Skeletal muscle cell (primary cell): ENCODE measurements around the gene RUFY1.
"Not testable (repeated sequence)": the region's sequence is repeated elsewhere in the genome, so short reads cannot be mapped to it uniquely, and the experiment has no call there.

Experiments
- DNase-seq: peaks from one replicate; pipeline ENCODE4 v3.0.0-alpha.2; 2010; ENCODE audit warnings: low read depth
- H3K4me3 ChIP-seq: 2 replicates; pipeline ENCODE4 v1.5.1; 2011; ENCODE audit warnings: low read depth, mild to moderate bottlenecking, control low read depth, low read length, moderate library complexity

RUFY1 gene

GRCh38 chr5:179617930-179618329 lies 67.6 kb downstream of the RUFY1 start:
- no peak overlapping the region for H3K4me3 ChIP-seq
- DNase-seq: no peak

DNA sequence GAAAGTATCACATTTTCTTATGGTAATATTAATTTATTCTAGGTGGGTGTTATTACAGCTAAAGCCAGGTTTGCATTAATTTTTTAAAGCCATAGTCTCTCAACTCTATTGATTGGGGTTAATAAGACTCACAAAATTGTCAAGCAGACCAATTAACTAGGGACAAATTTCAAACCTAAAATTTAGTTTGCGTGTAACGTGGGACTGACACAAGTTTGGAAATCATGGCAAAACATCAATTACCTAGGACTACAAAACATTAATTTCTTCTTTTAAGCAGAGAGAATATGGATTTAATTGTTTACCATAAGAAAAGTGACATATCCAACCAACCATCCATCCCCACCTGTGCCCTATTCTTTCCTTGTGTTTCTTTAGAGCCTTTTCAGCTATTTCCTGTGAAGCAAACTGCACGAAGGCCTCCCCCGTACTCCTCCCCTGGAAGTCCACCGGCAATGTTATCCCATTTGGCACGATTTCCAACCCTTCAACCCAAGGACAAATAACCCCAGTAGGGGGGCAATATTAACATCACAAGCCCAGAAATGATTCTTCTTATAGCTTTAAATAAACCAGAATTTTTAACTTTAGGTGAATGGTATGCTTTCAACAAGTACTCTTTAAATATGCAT lies 68.7 kb downstream of the RUFY1 start:
- peak overlapping the region; percentile 20 for H3K4me3 ChIP-seq
- DNase-seq: no peak

- H3K4me3 ChIP-seq: peak overlapping the region; percentile 96
- DNase-seq: no peak
Observed at GRCh38 chr5:179619776-179620175, 69.4 kb downstream of the RUFY1 start.

DNA sequence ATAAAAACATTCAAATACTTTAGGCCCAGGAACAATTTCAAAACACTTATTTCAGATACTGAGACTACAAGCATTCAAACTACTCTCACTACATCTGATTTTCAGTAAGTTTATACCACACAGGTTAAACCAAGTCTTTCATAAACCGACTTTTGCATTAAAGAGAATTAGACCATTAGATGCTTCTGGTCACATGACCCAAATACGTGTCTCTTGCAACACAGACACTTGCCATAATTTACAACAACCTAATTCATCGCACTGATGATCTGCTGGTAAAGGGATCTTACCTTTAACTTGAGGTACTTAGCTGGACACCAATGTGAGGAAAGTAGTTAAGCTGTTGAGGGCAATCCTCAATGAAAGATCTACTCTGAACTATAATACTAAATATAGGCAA lies 69.9 kb downstream of the RUFY1 start:
- peak overlapping the region; percentile 96 for H3K4me3 ChIP-seq
- no peak for DNase-seq

GRCh38 chr5:179620703-179621350 lies 70.5 kb downstream of the RUFY1 start:
- DNase-seq: no peak

GRCh38 chr5:179621551-179622214 lies 71.3 kb downstream of the RUFY1 start:
- DNase-seq: no peak
- peak overlapping the region; percentile 96 for H3K4me3 ChIP-seq

More at GRCh38 chr5:179620703-179621350, 70.5 kb downstream of the RUFY1 start:
- H3K4me3 ChIP-seq: peak overlapping the region; percentile 96

- peak within 1 kb of the TSS; percentile 96 for H3K4me3 ChIP-seq
- peak; percentile 93 for DNase-seq
Observed at GRCh38 chr5:179623003-179623905, 72.9 kb downstream of the RUFY1 start, which contains the start of gene HNRNPH1. HNRNPH1 (minus strand) TSS chr5:179623671; CDS start chr5:179623133, 538 bp downstream.

- DNase-seq: peak; percentile 59
- peak overlapping the region; percentile 63 for H3K4me3 ChIP-seq
Observed at GRCh38 chr5:179623906-179624741, 73.8 kb downstream of the RUFY1 start.

DNA sequence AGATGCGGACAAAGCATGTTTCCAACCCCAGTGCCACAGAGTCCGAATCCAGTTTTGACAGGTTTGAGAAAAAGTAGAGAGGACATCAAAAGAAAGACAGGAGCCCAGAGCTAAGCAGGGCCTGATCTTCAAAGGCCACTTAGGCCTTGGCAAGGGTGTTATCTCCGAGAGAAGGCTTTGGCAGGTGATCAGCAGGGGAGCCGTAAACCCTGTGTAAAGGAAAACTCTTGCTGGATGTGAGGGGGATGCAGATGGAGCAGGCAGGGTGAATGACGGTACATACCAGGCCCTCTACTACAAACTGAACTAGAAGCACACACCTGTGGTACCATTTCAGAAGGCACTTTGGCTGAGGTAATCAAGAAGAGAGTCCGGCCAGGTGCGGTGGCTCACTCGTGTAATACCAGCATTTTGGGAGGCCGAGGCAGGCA lies 74.5 kb downstream of the RUFY1 start:
- no peak for DNase-seq
- H3K4me3 ChIP-seq: no peak overlapping the region

DNA sequence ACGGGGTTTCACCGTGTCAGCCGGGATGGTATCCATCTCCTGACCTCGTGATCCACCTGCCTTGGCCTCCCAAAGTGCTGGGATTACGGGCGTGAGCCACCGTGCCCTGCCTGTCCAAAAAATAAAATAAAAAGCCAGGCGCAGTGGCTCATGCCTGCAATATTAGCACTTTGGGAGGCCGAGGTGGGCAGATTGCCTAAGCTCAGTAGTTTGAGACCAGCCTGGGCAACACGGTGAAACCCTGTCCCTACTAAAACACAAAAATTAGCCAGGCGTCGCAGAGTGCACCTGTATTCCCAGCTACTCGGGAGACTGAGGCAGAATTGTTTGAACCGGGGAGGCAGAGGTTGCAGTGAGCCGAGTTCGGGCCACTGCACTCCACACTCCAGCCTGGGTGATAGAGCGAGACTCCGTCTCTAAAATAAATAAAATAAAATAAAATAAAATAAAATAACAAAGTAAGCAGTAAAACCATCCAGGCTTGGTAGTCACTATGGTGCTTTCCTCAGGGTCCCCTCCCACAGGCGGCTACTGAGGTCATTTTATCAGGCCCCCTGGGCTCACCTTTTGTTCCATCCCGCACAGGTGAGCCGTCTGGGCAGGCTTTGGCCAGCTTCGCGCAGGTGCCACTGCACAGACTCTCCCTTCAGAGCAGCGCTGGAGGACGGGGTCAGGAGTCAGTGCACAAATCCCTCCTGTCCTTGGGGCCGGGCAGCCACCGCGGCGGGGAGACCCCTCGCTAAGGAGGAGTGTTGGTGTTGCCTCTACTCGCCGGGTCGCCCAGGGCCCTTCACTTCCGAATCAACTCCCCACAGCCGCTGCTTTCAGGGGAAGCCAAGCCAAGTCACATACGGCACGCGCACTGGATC lies 83.4 kb downstream of the RUFY1 start:
- not testable (repeated sequence) for DNase-seq
- peak overlapping the region; percentile 43 for H3K4me3 ChIP-seq

GRCh38 chr5:179634370-179635172 lies 84.2 kb downstream of the RUFY1 start:
- DNase-seq, H3K4me3 ChIP-seq: not testable (repeated sequence)

- not testable (repeated sequence) for DNase-seq
Observed at GRCh38 chr5:179639296-179639695, 88.9 kb downstream of the RUFY1 start.

GRCh38 chr5:179641745-179642144 lies 91.4 kb downstream of the RUFY1 start:
- not testable (repeated sequence) for H3K4me3 ChIP-seq, DNase-seq

More at GRCh38 chr5:179639296-179639695, 88.9 kb downstream of the RUFY1 start:
- not testable (repeated sequence) for H3K4me3 ChIP-seq

DNA sequence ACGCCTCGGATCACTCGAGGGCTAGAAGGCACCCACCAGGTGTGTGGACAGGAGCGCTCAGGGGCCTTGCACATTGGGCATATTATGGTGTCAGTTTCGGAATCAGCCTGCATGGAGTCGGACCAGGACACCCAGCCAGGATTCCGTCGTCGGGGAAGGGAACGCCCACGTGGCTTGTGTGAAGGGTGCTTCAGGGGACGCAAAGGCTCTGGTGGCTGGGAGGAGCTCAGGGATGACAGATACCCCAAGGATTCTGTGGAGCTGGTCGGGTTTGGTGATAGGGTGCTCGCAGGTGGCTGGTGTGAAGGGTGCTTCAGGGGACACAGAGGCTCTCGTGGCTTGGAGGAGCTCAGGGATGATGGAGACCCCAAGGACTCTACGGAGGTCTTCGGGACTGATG lies 92.3 kb downstream of the RUFY1 start:
- H3K4me3 ChIP-seq, DNase-seq: not testable (repeated sequence)

GRCh38 chr5:179643141-179643920 lies 93.0 kb downstream of the RUFY1 start:
- DNase-seq, H3K4me3 ChIP-seq: not testable (repeated sequence)

DNA sequence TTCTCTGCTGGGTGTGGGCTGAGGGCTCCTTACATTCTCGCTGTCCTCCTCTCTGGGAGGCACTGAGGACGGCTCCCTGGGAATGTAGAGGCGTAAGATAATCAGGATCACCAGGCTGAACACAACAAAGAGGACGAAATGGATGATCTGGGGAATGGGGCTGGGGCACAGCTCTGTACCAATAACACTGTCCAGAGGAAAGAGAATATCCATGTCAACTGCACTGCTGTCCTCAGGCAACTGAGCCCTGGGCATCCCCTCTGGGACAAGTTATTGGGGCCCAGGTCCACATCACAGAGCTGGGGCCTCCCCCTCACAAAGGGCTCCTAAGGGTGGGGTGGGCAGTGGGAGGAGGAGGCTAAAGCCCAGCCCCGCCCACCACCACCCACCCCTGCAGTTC lies 94.4 kb downstream of the RUFY1 start:
- not testable (repeated sequence) for DNase-seq, H3K4me3 ChIP-seq
